PC-9 (cell line): ENCODE measurements around the gene RNASE8. TPM values are rescaled to one million over a fixed set of nuclear protein-coding genes. Genes with fewer than 3 reads are reported as not detected.

Experiments
- BruUV-seq: library from RNA; stranded (reverse); fragments of 400-500 nt; replicated peaks from 2 replicates; lab custom pipeline; 2021; lab: Mats Ljungman, UMichigan
- CTCF ChIA-PET: fragments of 300-600 bp; sonication (Branson Sonifier 250); formaldehyde crosslinking; loops from one replicate; lab custom pipeline; 2022; ENCODE audit warnings: antibody characterized with exemption; lab: Charles Lee
- POLR2A ChIA-PET: fragments of 300-600 bp; sonication (Branson Sonifier 250); formaldehyde crosslinking; loops from one replicate; lab custom pipeline; 2022; ENCODE audit warnings: antibody characterized with exemption; ENCODE audit not compliant: unreplicated experiment; lab: Charles Lee
- DNase-seq, 2 experiments: peaks; one replicate each; pipeline versions ENCODE4 v3.0.0 to v3.0.0-alpha.2; 2015 to 2022; ENCODE audit warnings: mixed read lengths in 1 of 2
- H2AFZ ChIP-seq: fragments of 200-600 bp; sonication (generic); 2 replicates; pipeline ENCODE4 v1.8.1; 2017; ENCODE audit warnings: antibody characterized with exemption
- H3F3A ChIP-seq: fragments of 200-600 bp; sonication (generic); 2 replicates; pipeline ENCODE4 v1.8.1; 2017; ENCODE audit warnings: antibody characterized with exemption, mild to moderate bottlenecking, low read depth; ENCODE audit not compliant: insufficient read depth
- H3K27ac ChIP-seq: fragments of 200-600 bp; sonication (generic); 2 replicates; pipeline ENCODE4 v1.6.1; 2016; ENCODE audit warnings: mixed run types
- H3K27me3 ChIP-seq: fragments of 200-600 bp; sonication (generic); 2 replicates; pipeline ENCODE4 v1.6.1; 2016; ENCODE audit warnings: low read depth, mixed run types; ENCODE audit not compliant: insufficient read depth
- H3K36me3 ChIP-seq: fragments of 200-600 bp; sonication (generic); 2 replicates; pipeline ENCODE4 v1.6.1; 2016; ENCODE audit warnings: low read depth, mixed run types
- H3K4me1 ChIP-seq: fragments of 200-600 bp; sonication (generic); replicated peaks from 2 replicates; pipeline ENCODE4 v1.6.1; 2016; ENCODE audit warnings: mixed run types; ENCODE audit not compliant: insufficient read depth
- H3K4me2 ChIP-seq: fragments of 200-600 bp; sonication (generic); 2 replicates; pipeline ENCODE4 v1.6.1; 2017; ENCODE audit warnings: mixed run types
- H3K4me3 ChIP-seq: fragments of 200-600 bp; sonication (generic); 2 replicates; pipeline ENCODE4 v1.6.1; 2016; ENCODE audit warnings: mixed run types
- H3K79me2 ChIP-seq: fragments of 200-600 bp; sonication (generic); 2 replicates; pipeline ENCODE4 v1.6.1; 2017; ENCODE audit warnings: low read depth, mixed run types
- H3K9me2 ChIP-seq: fragments of 200-600 bp; sonication (generic); 2 replicates; pipeline ENCODE4 v1.8.1; 2017; ENCODE audit warnings: mild to moderate bottlenecking; ENCODE audit not compliant: insufficient read depth
- H3K9me3 ChIP-seq: fragments of 200-600 bp; sonication (generic); 2 replicates; pipeline ENCODE4 v1.8.1; 2016; ENCODE audit warnings: low read depth; ENCODE audit not compliant: insufficient read depth
- H4K20me1 ChIP-seq: fragments of 200-600 bp; sonication (generic); 2 replicates; pipeline ENCODE4 v1.8.1; 2017; ENCODE audit not compliant: insufficient read depth
- CTCF ChIP-seq: fragments of 200-600 bp; sonication (generic); conservative IDR thresholded peaks from 2 replicates; pipeline ENCODE4 v1.6.1; 2017; ENCODE audit warnings: mixed run types, antibody characterized with exemption, mild to moderate bottlenecking, moderate library complexity
- EZH2 ChIP-seq: fragments of 200-600 bp; sonication (generic); IDR thresholded peaks from 2 replicates; pipeline ENCODE4 v1.8.0; 2017; ENCODE audit warnings: antibody characterized with exemption, low read depth
- intact Hi-C: fragments of 100-400 bp; cut with micrococcal nuclease; formaldehyde crosslinking; loops from one replicate; pipeline ENCODE4 v1.10.0; 2022; ENCODE audit not compliant: unreplicated experiment
- total RNA-seq: library from RNA; stranded (reverse); gene quantifications from 2 replicates; pipeline ENCODE4 v1.2.3, GENCODE V29; 2021

Gene RNASE8
- total RNA-seq, 1 experiment from 2014 or later: not detected

DNA sequence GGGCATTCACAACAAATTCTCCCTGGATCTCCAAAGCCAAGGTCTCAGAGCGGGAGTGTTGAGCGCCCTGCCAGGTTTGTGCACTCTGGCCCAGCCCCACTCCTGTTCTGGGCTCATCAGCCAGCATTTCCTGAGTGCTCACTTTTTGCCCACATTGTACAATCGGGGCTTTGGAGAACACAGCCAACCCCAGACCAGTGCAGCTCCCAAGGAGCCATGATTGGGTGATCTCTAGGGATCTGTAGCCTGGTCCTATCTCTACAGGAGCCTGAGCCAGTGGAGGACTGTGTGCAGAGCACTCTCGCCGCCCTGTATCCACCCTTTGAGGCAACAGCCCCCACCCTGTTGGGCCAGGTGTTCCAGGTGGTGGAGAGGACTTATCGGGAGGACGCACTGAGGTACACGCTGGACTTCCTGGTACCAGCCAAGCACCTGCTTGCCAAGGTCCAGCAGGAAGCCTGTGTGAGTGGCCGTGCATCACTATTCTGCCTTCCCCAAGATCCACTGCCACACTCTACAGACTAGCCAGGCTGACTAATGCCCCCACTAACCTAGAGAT, 15.2 kb downstream of the RNASE8 start:
- POLR2A ChIA-PET: no interaction called here
- intact Hi-C loops: no loop called here
- H3K79me2 ChIP-seq: no peaks in the 10 kb centered on the region

DNA sequence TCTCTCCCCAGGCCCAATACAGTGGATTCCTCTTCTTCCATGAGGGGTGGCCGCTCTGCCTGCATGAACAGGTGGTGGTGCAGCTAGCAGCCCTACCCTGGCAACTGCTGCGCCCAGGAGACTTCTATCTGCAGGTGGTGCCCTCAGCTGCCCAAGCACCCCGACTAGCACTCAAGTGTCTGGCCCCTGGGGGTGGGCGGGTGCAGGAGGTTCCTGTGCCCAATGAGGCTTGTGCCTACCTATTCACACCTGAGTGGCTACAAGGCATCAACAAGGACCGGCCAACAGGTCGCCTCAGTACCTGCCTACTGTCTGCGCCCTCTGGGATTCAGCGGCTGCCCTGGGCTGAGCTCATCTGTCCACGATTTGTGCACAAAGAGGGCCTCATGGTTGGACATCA, 16.3 kb downstream of the RNASE8 start:
- CTCF ChIA-PET: no interaction called here
- H3K27ac ChIP-seq: no peak overlapping the region
- no TSS peak for BruUV-seq
- H3K9me3 ChIP-seq: no peaks in the 10 kb centered on the region
- no peaks in the 10 kb centered on the region for H3K9me2 ChIP-seq
- no peak overlapping the region for H3K4me3 ChIP-seq
- H3F3A ChIP-seq: no peaks in the 10 kb centered on the region
- H3K36me3 ChIP-seq: no peaks in the 10 kb centered on the region
- no peak overlapping the region for H2AFZ ChIP-seq
- H3K4me2 ChIP-seq: no peak overlapping the region
- intact Hi-C loops: no loop called here
- no peaks in the 10 kb centered on the region; the same call in 1 of the 2 replicates for H3K27me3 ChIP-seq
- no peaks in the 10 kb centered on the region for H3K79me2 ChIP-seq
- no peak for DNase-seq
- no peaks in the 10 kb centered on the region for H3K4me1 ChIP-seq
- no peak for TF ChIP-seq EZH2
- no peak for TF ChIP-seq CTCF
- POLR2A ChIA-PET: no interaction called here
- no peaks in the 10 kb centered on the region for H4K20me1 ChIP-seq

More for the DNA sequence above, 15.2 kb downstream of the RNASE8 start:
- Histone ChIP-seq H3K27me3 (no peaks in the 10 kb centered on the region; the same call in 1 of the 2 replicates), H3K9me3 (no peaks in the 10 kb centered on the region), H3K4me1 (no peaks in the 10 kb centered on the region), H3F3A (no peaks in the 10 kb centered on the region), H2AFZ (no peak overlapping the region), H3K4me3 (no peak overlapping the region), H3K4me2 (no peak overlapping the region), H4K20me1 (no peaks in the 10 kb centered on the region), H3K9me2 (no peaks in the 10 kb centered on the region), H3K36me3 (no peaks in the 10 kb centered on the region), H3K27ac (no peak overlapping the region)
- TF ChIP-seq CTCF (no peak), EZH2 (no peak)
- CTCF ChIA-PET: no interaction called here
- DNase-seq: no peak
- BruUV-seq: no TSS peak

DNA sequence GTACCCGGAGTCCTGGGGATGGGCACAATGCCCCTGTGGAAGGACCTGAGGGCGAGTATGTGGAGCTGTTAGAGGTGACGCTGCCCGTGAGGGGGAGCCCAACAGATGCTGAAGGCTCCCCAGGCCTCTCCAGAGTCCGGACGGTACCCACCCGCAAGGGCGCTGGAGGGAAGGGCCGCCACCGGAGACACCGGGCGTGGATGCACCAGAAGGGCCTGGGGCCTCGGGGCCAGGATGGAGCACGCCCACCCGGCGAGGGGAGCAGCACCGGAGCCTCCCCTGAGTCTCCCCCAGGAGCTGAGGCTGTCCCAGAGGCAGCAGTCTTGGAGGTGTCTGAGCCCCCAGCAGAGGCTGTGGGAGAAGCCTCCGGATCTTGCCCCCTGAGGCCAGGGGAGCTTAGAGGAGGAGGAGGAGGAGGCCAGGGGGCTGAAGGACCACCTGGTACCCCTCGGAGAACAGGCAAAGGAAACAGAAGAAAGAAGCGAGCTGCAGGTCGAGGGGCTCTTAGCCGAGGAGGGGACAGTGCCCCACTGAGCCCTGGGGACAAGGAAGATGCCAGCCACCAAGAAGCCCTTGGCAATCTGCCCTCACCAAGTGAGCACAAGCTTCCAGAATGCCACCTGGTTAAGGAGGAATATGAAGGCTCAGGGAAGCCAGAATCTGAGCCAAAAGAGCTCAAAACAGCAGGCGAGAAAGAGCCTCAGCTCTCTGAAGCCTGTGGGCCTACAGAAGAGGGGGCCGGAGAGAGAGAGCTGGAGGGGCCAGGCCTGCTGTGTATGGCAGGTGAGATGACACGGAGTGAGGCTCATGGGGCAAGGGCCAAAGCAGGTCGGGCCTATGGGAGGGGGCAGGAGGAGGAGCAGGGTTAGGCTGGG, 17.0 kb downstream of the RNASE8 start:
- H3K9me3 ChIP-seq: no peaks in the 10 kb centered on the region
- POLR2A ChIA-PET: no interaction called here
- no peak for DNase-seq
- H3K27me3 ChIP-seq: no peaks in the 10 kb centered on the region; the same call in 1 of the 2 replicates
- no peaks in the 10 kb centered on the region for H4K20me1 ChIP-seq
- H3K4me3 ChIP-seq: no peak overlapping the region
- no peaks in the 10 kb centered on the region for H3K36me3 ChIP-seq
- intact Hi-C loops: no loop called here
- no peak overlapping the region for H3K27ac ChIP-seq
- CTCF ChIA-PET: interaction anchor here (0.7 kb wide), 1 partner anchor 526 kb away, joined by 3 read pairs; no protein-coding TSS in a partner anchor
- no peaks in the 10 kb centered on the region for H3K9me2 ChIP-seq
- no peaks in the 10 kb centered on the region for H3K79me2 ChIP-seq
- no peaks in the 10 kb centered on the region for H3F3A ChIP-seq
- no peak overlapping the region for H3K4me2 ChIP-seq
- no peak for TF ChIP-seq EZH2
- TF ChIP-seq CTCF: no peak
- H3K4me1 ChIP-seq: no peaks in the 10 kb centered on the region
- no peak overlapping the region for H2AFZ ChIP-seq
- BruUV-seq: no TSS peak
